RPMI7951 (cell line): ENCODE results near the gene CARD16. TPM values are rescaled to one million over a fixed set of nuclear protein-coding genes. Genes with fewer than 3 reads are reported as not detected.
"Not testable (repeated sequence)": the region's sequence is repeated elsewhere in the genome, so short reads cannot be mapped to it uniquely, and the experiment has no call there.

ENCODE experiments used
- DNase-seq: peaks from one replicate; pipeline ENCODE4 v3.0.0-alpha.2; 2012; ENCODE audit warnings: low read depth
- total RNA-seq: library from RNA; depleted of rRNA; stranded (reverse); fragments of >200 nt; shearing (Covaris generic); gene quantifications from 2 replicates; pipeline ENCODE4 v1.2.3, GENCODE V29; 2014

The CARD16 gene
- total RNA-seq, 1 experiment from 2014 or later, result 22.5 TPM

GRCh38 chr11:105049481-105049880, 4.3 kb upstream of the CARD16 start:
- no peak for DNase-seq

- peak; percentile 94 for DNase-seq
These were observed 1.9 kb upstream of the CARD16 start for GRCh38 chr11:105046898-105047579.

GRCh38 chr11:105045676-105046296, 651 bp upstream of the CARD16 start:
- DNase-seq, result peak; percentile 10

- DNase-seq, result no peak
These were observed 3.0 kb downstream of the CARD16 start for GRCh38 chr11:105042178-105042577.

- no peak for DNase-seq
These were observed 4.4 kb downstream of the CARD16 start for GRCh38 chr11:105040703-105041102.

GRCh38 chr11:105034813-105035620, 10.1 kb downstream of the CARD16 start, which contains the start of gene CASP1:
Gene CASP1, minus strand, starts transcription at chr11:105035144. Its CDS starts 31 bp downstream, at chr11:105035113.
- peak; percentile 63 for DNase-seq

GRCh38 chr11:105034388-105034787, 10.7 kb downstream of the CARD16 start:
- not testable (repeated sequence) for DNase-seq

GRCh38 chr11:105033781-105034180, 11.4 kb downstream of the CARD16 start:
- no peak for DNase-seq

- no peak for DNase-seq
These were observed 11.8 kb downstream of the CARD16 start for GRCh38 chr11:105033343-105033742.

GRCh38 chr11:105032495-105032894, 12.6 kb downstream of the CARD16 start:
- no peak for DNase-seq

GRCh38 chr11:105027678-105028077, 17.5 kb downstream of the CARD16 start:
- no peak for DNase-seq

- no peak for DNase-seq
These were observed 20.7 kb downstream of the CARD16 start for GRCh38 chr11:105024394-105024793.

- DNase-seq, result no peak
These were observed 22.1 kb downstream of the CARD16 start, which contains the start of gene CASP5 for GRCh38 chr11:105023003-105023402. Gene CASP5, minus strand, starts transcription at chr11:105023168. Its CDS starts 32 bp downstream, at chr11:105023136.

- DNase-seq, result no peak
These were observed 22.6 kb downstream of the CARD16 start for GRCh38 chr11:105022527-105022926.

GRCh38 chr11:105007463-105007862, 37.7 kb downstream of the CARD16 start:
- no peak for DNase-seq

- DNase-seq, result no peak
These were observed 39.7 kb downstream of the CARD16 start for GRCh38 chr11:105005451-105005845.

GRCh38 chr11:105004021-105004420, 41.1 kb downstream of the CARD16 start:
- DNase-seq, result no peak

- no peak for DNase-seq
These were observed 42.0 kb downstream of the CARD16 start for GRCh38 chr11:105003151-105003550.

GRCh38 chr11:105000797-105001196, 44.3 kb downstream of the CARD16 start:
- DNase-seq, result no peak

- peak; percentile 3 for DNase-seq
These were observed 45.0 kb downstream of the CARD16 start for GRCh38 chr11:105000167-105000566.

GRCh38 chr11:104999721-105000120, 45.4 kb downstream of the CARD16 start:
- DNase-seq, result no peak

GRCh38 chr11:104997288-104997687, 47.8 kb downstream of the CARD16 start:
- DNase-seq, result peak; percentile 29
